GM18520 (cell line): ENCODE data around the gene PALM3.

Source experiments
- ATAC-seq: cut with Tn5 transposase; IDR thresholded peaks from one replicate; pipeline ENCODE4 v1.9.1; 2021; ENCODE audit not compliant: unreplicated experiment

The PALM3 gene

GRCh38 chr19:14004619-14005348 lies 57.1 kb downstream of the PALM3 start:
- no peak for ATAC-seq
